Glutamatergic neuron (in vitro differentiated cells): Measurements from ENCODE around the gene TTC1. TPM values are rescaled to one million over a fixed set of nuclear protein-coding genes. Genes with fewer than 3 reads are reported as not detected.

Experiments used
- total RNA-seq: library from RNA; stranded (reverse); fragmentation: NEBNext Ultra II Directional; extraction: Animal tissue kit (Norgen Biotek cat#: 25700); gene quantifications from one replicate; pipeline ENCODE4 v1.2.1, GENCODE V29; 2021; ENCODE audit not compliant: unreplicated experiment

The TTC1 gene
- total RNA-seq, 1 donor from 2014 or later = 41.0 TPM

Other genes with a start within 250 kb of the TTC1 start
- gene ADRA1B, start 92.7 kb upstream of the TTC1 start, total RNA-seq = 0.66 TPM
- gene PWWP2A, start 110.3 kb downstream of the TTC1 start, total RNA-seq = 75.7 TPM
- gene FABP6, start 220.4 kb downstream of the TTC1 start, total RNA-seq = 7.7 TPM